Lower leg skin (tissue), 3 donors: Measurements from ENCODE around the gene STAMBPL1.

Source experiments
- CTCF ChIP-seq, 3 donors: fragments of 450-650 bp; IDR thresholded peaks; one replicate each; pipeline ENCODE4 v1.5.1; 2016; ENCODE audit warnings: antibody characterized with exemption in 3 of 3, mild to moderate bottlenecking in 3 of 3, moderate library complexity in 2 of 3
- POLR2A ChIP-seq, 2 donors: fragments of 450-650 bp; IDR thresholded peaks; one replicate each; pipeline ENCODE4 v1.6.1; 2016 to 2017; ENCODE audit warnings: antibody characterized with exemption in 2 of 2, mild to moderate bottlenecking in 1 of 2, moderate library complexity in 1 of 2

DNA sequence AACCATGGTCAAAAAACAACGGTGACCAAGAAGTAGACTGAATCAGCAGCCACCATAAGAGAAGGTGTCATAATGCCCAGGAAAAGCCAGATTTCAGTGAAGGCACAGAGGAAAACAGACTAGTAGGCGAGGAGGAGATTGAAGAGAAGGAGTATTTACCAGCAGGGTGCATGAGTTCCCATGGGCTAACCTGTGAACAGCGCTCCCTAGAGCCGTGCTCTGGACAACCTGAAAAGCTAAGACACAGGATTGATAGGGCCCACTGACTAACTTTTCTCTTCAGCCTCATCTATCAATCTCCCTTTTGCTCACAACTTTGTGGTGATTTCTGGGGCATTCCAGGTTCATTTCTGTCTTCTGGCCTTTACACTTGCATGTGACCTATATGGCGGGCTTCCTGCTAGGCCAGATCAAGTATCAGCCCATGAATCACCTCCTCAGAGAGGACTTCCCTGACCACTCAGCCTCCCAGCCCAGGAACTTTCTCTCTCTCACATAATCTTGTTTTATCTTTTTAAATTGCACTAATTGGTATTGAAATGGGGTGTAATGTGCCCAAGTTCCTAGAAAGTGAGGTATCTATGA is 41.2 kb upstream of the STAMBPL1 start:
- TF ChIP-seq CTCF (IDR thresholded peaks at IDR 0.05), result no peak
- TF ChIP-seq POLR2A (IDR thresholded peaks at IDR 0.05), result no peak
